ENCODE measurements around the gene CRELD2.

- TF ChIP-seq POLR2AphosphoS5 (IDR thresholded peaks at IDR 0.05; ENCODE audit: low read depth, low read length) (peak; percentile 75; the same call in 1 of the 2 replicates), POLR2A (IDR thresholded peaks at IDR 0.05; ENCODE audit: low read depth, low read length) (no peak), TAF1 (IDR thresholded peaks at IDR 0.05; ENCODE audit: low read depth, low read length) (no peak), PAX5 (IDR thresholded peaks at IDR 0.05; ENCODE audit: insufficient read depth, low read length, severe bottlenecking) (no peak)
Observed at GRCh38 chr22:49901457-49901856, 17.0 kb upstream of the CRELD2 start.

Measured in GM12891 (cell line).